ENCODE data around the gene KIF16B. TPM values are rescaled to one million over a fixed set of nuclear protein-coding genes. Genes with fewer than 3 reads are reported as not detected.

KIF16B gene
- total and polyA plus RNA-seq, 2 experiments from 2014 or later, result 6.5 to 11.1 TPM

GRCh38 chr20:16434062-16434664 is 139.1 kb downstream of the KIF16B start:
- no peak overlapping the region for H3K27ac ChIP-seq (ENCODE audit: low read depth)
- no peak overlapping the region for H2AFZ ChIP-seq
- ATAC-seq (peak; percentile 88), DNase-seq (ENCODE audit: low spot score) (peak; percentile 86)
- no peaks in the 10 kb centered on the region for H4K20me1 ChIP-seq (replicated peaks; ENCODE audit: insufficient read depth)
- H3K4me3 ChIP-seq, result no peak overlapping the region
- peaks cover 2% of the 10 kb centered on the region; the same call in 1 of the 3 replicates for H3K9me3 Mint-ChIP-seq
- no peaks in the 10 kb centered on the region for H3K36me3 ChIP-seq (ENCODE audit: insufficient read depth)
- no peaks in the 10 kb centered on the region for H3F3A ChIP-seq (replicated peaks; ENCODE audit: low read depth)
- TF ChIP-seq JUNB (IDR thresholded peaks at IDR 0.05; ENCODE audit: unreplicated experiment) (no peak), ZNF114 (CRISPR knock-in tag; IDR thresholded peaks at IDR 0.05) (no peak), EZH2phosphoT487 (IDR thresholded peaks at IDR 0.05; ENCODE audit: unreplicated experiment) (no peak), EZH2 (IDR thresholded peaks at IDR 0.05; ENCODE audit: low read depth, unreplicated experiment) (no peak), ZNF331 (CRISPR knock-in tag; IDR thresholded peaks at IDR 0.05; ENCODE audit: low read depth) (no peak), ZNF462 (CRISPR knock-in tag; IDR thresholded peaks at IDR 0.05) (0 out of 2 replicates have a peak, but pooled peaks have one; percentile 7), CTCF (conservative IDR thresholded peaks at IDR 0.05; ENCODE audit: low read depth in 2 of 2) (peak; percentile 71 to 83), REST (IDR thresholded peaks at IDR 0.05; ENCODE audit: unreplicated experiment) (no peak), STAT1 (IDR thresholded peaks at IDR 0.05; ENCODE audit: unreplicated experiment) (no peak), NANOG (IDR thresholded peaks at IDR 0.05; ENCODE audit: borderline replicate concordance) (no peak), POLR2AphosphoS5 (IDR thresholded peaks at IDR 0.05; ENCODE audit: low read depth) (no peak), ETS1 (IDR thresholded peaks at IDR 0.05) (no peak), CREB1 (CRISPR knock-in tag; IDR thresholded peaks at IDR 0.05; ENCODE audit: low read depth) (no peak)
- peaks cover 7% of the 10 kb centered on the region; the same call in 1 of the 3 replicates for H3K36me3 Mint-ChIP-seq (ENCODE audit: low read depth)
- H3K27me3 Mint-ChIP-seq (ENCODE audit: insufficient read depth, low read depth, poor library complexity), result no peaks in the 10 kb centered on the region
- H3K4me1 Mint-ChIP-seq, result peaks cover 16% of the 10 kb centered on the region
- no peak overlapping the region for H3K27ac Mint-ChIP-seq
- peaks cover 15% of the 10 kb centered on the region for H3K4me1 ChIP-seq (ENCODE audit: insufficient read depth)
- no peak overlapping the region for H3K4me2 ChIP-seq
- H3K4me3 Mint-ChIP-seq, result no peak overlapping the region
- H3K27me3 ChIP-seq (ENCODE audit: insufficient read depth), result no peaks in the 10 kb centered on the region
- H3K9me2 ChIP-seq (ENCODE audit: insufficient read depth), result peaks cover 22% of the 10 kb centered on the region
- H3K79me2 ChIP-seq (replicated peaks; ENCODE audit: insufficient read depth), result no peaks in the 10 kb centered on the region

All from GM23338 (cell line).